HG03558 (cell line): ENCODE results near the gene TLE1.

Experiments
- ATAC-seq: cut with Tn5 transposase; IDR thresholded peaks from one replicate; pipeline ENCODE4 v1.9.1; 2021; ENCODE audit warnings: moderate number of reproducible peaks; ENCODE audit not compliant: unreplicated experiment; ENCODE audit errors: extremely low read depth

Gene TLE1

GRCh38 chr9:81588148-81588871, 101.0 kb downstream of the TLE1 start:
- no peak for ATAC-seq

- ATAC-seq, result no peak
Observed at GRCh38 chr9:81586786-81587185, 102.6 kb downstream of the TLE1 start.

- no peak for ATAC-seq
Observed at GRCh38 chr9:81585191-81585763, 104.1 kb downstream of the TLE1 start.

- ATAC-seq, result no peak
Observed at GRCh38 chr9:81584099-81584498, 105.2 kb downstream of the TLE1 start.

- ATAC-seq, result no peak
Observed at GRCh38 chr9:81581986-81582385, 107.4 kb downstream of the TLE1 start.

- ATAC-seq, result no peak
Observed at GRCh38 chr9:81579381-81579780, 110.0 kb downstream of the TLE1 start.

GRCh38 chr9:81578606-81579005, 110.7 kb downstream of the TLE1 start:
- no peak for ATAC-seq

GRCh38 chr9:81575956-81576355, 113.4 kb downstream of the TLE1 start:
- ATAC-seq, result no peak

- no peak for ATAC-seq
Observed at GRCh38 chr9:81574405-81574804, 114.9 kb downstream of the TLE1 start.

GRCh38 chr9:81573415-81574321, 115.7 kb downstream of the TLE1 start:
- ATAC-seq, result no peak

GRCh38 chr9:81570083-81570482, 119.3 kb downstream of the TLE1 start:
- ATAC-seq, result no peak

- ATAC-seq, result no peak
Observed at GRCh38 chr9:81566074-81566698, 123.2 kb downstream of the TLE1 start.

GRCh38 chr9:81565609-81566008, 123.7 kb downstream of the TLE1 start:
- no peak for ATAC-seq

- no peak for ATAC-seq
Observed at GRCh38 chr9:81565144-81565543, 124.2 kb downstream of the TLE1 start.

- ATAC-seq, result no peak
Observed at GRCh38 chr9:81564632-81565031, 124.7 kb downstream of the TLE1 start.

- ATAC-seq, result no peak
Observed at GRCh38 chr9:81563739-81564138, 125.6 kb downstream of the TLE1 start.

- ATAC-seq, result no peak
Observed at GRCh38 chr9:81563020-81563407, 126.3 kb downstream of the TLE1 start.

GRCh38 chr9:81562231-81563019, 126.9 kb downstream of the TLE1 start:
- no peak for ATAC-seq

- ATAC-seq, result no peak
Observed at GRCh38 chr9:81560851-81561732, 128.3 kb downstream of the TLE1 start.
